A549 (cell line): ENCODE data around the gene CCDC182. TPM values are rescaled to one million over a fixed set of nuclear protein-coding genes. Genes with fewer than 3 reads are reported as not detected.
A peak's percentile ranks its signal among the peaks of the same experiment; 100 is the strongest.

Source experiments
- ATAC-seq, 2 experiments: fragments of 200-7000 bp in 1 of 2; fragments of >200 bp in 1 of 2; cut with Nextera tagmentation in 1 of 2; cut with Tn5 transposase in 1 of 2; 3 replicates each; pipeline versions ENCODE4 v1.8.0 to v1.9.1; 2018 to 2020; ENCODE audit warnings: mild to moderate bottlenecking in 1 of 2, moderate library complexity in 1 of 2
- CTCF ChIA-PET: fragments of 300-600 bp; sonication (Branson Sonifier 250); formaldehyde crosslinking; extraction: SDS; loops from one replicate; lab custom pipeline; 2021; ENCODE audit warnings: antibody characterized with exemption, inconsistent platforms; lab: Yijun Ruan, JAX
- POLR2A ChIA-PET: fragments of 350-600 bp; formaldehyde crosslinking; extraction: SDS; loops from one replicate; lab custom pipeline; 2021; ENCODE audit warnings: antibody characterized with exemption, inconsistent platforms; lab: Yijun Ruan, JAX
- DNase-seq, 2 experiments: peaks; one replicate each; pipeline versions ENCODE4 v3.0.0 to v3.0.0-alpha.2; 2011 to 2016; ENCODE audit warnings: low read depth in 1 of 2, low spot score in 1 of 2
- FAIRE-seq: peaks from 2 replicates; lab custom pipeline; 2011; peaks lifted over from hg19 to GRCh38; lab: Jason Lieb, UNC
- H3K27ac ChIP-seq, 2 experiments: fragments of >200 bp; sonication (Bioruptor Twin); formaldehyde crosslinking; 3 replicates each; pipeline ENCODE4 v1.5.1; 2016 to 2017
- H3K4me1 ChIP-seq: fragments of >200 bp; sonication (Bioruptor Twin); formaldehyde crosslinking; 3 replicates; pipeline ENCODE4 v1.6.1; 2016
- H3K4me2 ChIP-seq: fragments of >200 bp; sonication (Bioruptor Twin); formaldehyde crosslinking; 3 replicates; pipeline ENCODE4 v1.6.1; 2016
- H3K4me3 ChIP-seq: fragments of >200 bp; sonication (Bioruptor Twin); formaldehyde crosslinking; 3 replicates; pipeline ENCODE4 v1.5.1; 2016
- H3K9me3 ChIP-seq: fragments of >200 bp; sonication (Bioruptor Twin); formaldehyde crosslinking; 3 replicates; pipeline ENCODE4 v1.6.1; 2016
- CBX2 ChIP-seq: fragments of 200-600 bp; sonication (generic); IDR thresholded peaks from 2 replicates; pipeline ENCODE4 v1.6.1; 2016; ENCODE audit warnings: low read depth, mild to moderate bottlenecking, borderline replicate concordance
- CEBPB ChIP-seq, 2 experiments: fragments of >200 bp in 1 of 2; sonication (Bioruptor Twin) in 1 of 2; formaldehyde crosslinking in 1 of 2; IDR thresholded peaks; 2 replicates each; pipeline ENCODE4 v1.6.1; 2012 to 2016
- CHD2 ChIP-seq: fragments of 150-350 bp; IDR thresholded peaks from 2 replicates; pipeline ENCODE4 v1.6.1; 2014; ENCODE audit warnings: low read length; ENCODE audit not compliant: partially characterized antibody
- CHD4 ChIP-seq: fragments of 200-600 bp; sonication (generic); IDR thresholded peaks from 2 replicates; pipeline ENCODE4 v1.6.1; 2016; ENCODE audit warnings: antibody characterized with exemption, mild to moderate bottlenecking, borderline replicate concordance
- EHMT2 ChIP-seq: fragments of 200-600 bp; sonication (generic); IDR thresholded peaks from 2 replicates; pipeline ENCODE4 v1.6.1; 2016; ENCODE audit warnings: antibody characterized with exemption, low read depth, mild to moderate bottlenecking, moderate library complexity
- EP300 ChIP-seq, 2 experiments: fragments of >200 bp; sonication (Bioruptor Twin); formaldehyde crosslinking; IDR thresholded peaks; 2 replicates in 1 of 2; 3 replicates in 1 of 2; pipeline ENCODE4 v1.6.1; 2016 to 2017
- ESRRA ChIP-seq: fragments of 150-350 bp; IDR thresholded peaks from 2 replicates; pipeline ENCODE4 v1.6.1; 2014; ENCODE audit warnings: mild to moderate bottlenecking, low read length, borderline replicate concordance
- GATA3 ChIP-seq: IDR thresholded peaks from 2 replicates; pipeline ENCODE4 v1.6.1; 2012; ENCODE audit warnings: borderline replicate concordance
- HOXA7 ChIP-seq: fragments of 250-450 bp; sonication (Bioruptor Pico); IDR thresholded peaks from 2 replicates; pipeline ENCODE4 v1.5.0; 2020; ENCODE audit warnings: mild to moderate bottlenecking, moderate library complexity
- JUN ChIP-seq, 2 experiments: fragments of >200 bp; sonication (Bioruptor Twin); formaldehyde crosslinking; IDR thresholded peaks; 2 replicates in 1 of 2; 3 replicates in 1 of 2; pipeline ENCODE4 v1.6.1; 2016 to 2017
- JUNB ChIP-seq: fragments of >200 bp; sonication (Bioruptor Twin); formaldehyde crosslinking; IDR thresholded peaks from 2 replicates; pipeline ENCODE4 v1.6.1; 2016
- KDM5A ChIP-seq: fragments of 200-600 bp; sonication (generic); IDR thresholded peaks from 2 replicates; pipeline ENCODE4 v1.6.1; 2016; ENCODE audit warnings: antibody characterized with exemption, mild to moderate bottlenecking
- NFE2L2 ChIP-seq: fragments of 150-350 bp; conservative IDR thresholded peaks from 2 replicates; pipeline ENCODE4 v1.6.1; 2014; ENCODE audit warnings: low read length
- RAD21 ChIP-seq, 2 experiments: fragments of >200 bp in 1 of 2; sonication (Bioruptor Twin) in 1 of 2; formaldehyde crosslinking in 1 of 2; IDR thresholded peaks in 1 of 2; conservative IDR thresholded peaks in 1 of 2; 2 replicates in 1 of 2; 3 replicates in 1 of 2; pipeline ENCODE4 v1.6.1; 2012 to 2018; ENCODE audit warnings: inconsistent platforms in 1 of 2
- RARB ChIP-seq: fragments of 250-450 bp; sonication (Bioruptor Pico); IDR thresholded peaks from 2 replicates; pipeline ENCODE4 v1.8.0; 2021; ENCODE audit warnings: mild to moderate bottlenecking, moderate library complexity
- RCOR1 ChIP-seq: fragments of 150-350 bp; IDR thresholded peaks from 2 replicates; pipeline ENCODE4 v1.6.1; 2014; ENCODE audit warnings: antibody characterized with exemption, low read length, low read depth
- SMC3 ChIP-seq: fragments of >200 bp; sonication (Bioruptor Twin); formaldehyde crosslinking; IDR thresholded peaks from 3 replicates; pipeline ENCODE4 v1.6.1; 2018; ENCODE audit warnings: inconsistent platforms
- TP53 ChIP-seq: fragments of 250-450 bp; sonication (Bioruptor Pico); IDR thresholded peaks from 2 replicates; pipeline ENCODE4 v1.5.0; 2021; ENCODE audit warnings: mild to moderate bottlenecking, moderate library complexity
- ZFP36 ChIP-seq: fragments of 450-650 bp; IDR thresholded peaks from 2 replicates; pipeline ENCODE4 v1.6.1; 2014; ENCODE audit warnings: borderline replicate concordance; ENCODE audit not compliant: partially characterized antibody
- ZSCAN20 ChIP-seq: fragments of 250-450 bp; sonication (Bioruptor Pico); IDR thresholded peaks from 2 replicates; pipeline ENCODE4 v1.8.0; 2022; ENCODE audit warnings: mild to moderate bottlenecking, moderate library complexity
- WGBS: methylation state at CpG from one replicate; pipeline ENCODE4 v1.1.6; 2017; ENCODE audit errors: missing lambda C conversion rate; 5-methylcytosine and 5-hydroxymethylcytosine counted together
- polyA plus RNA-seq, 4 experiments: library from polyadenylated mRNA; depleted of rRNA in 3 of 4; stranded (reverse); fragments of >200 nt; fragmentation: RNase III in 1 of 4; extraction: RNeasy Plus Mini Kit Qiagen cat#74134 plus additional on column Dnase treatment in 1 of 4; gene quantifications; 2 replicates in 3 of 4; 3 replicates in 1 of 4; pipeline ENCODE4 v1.2.3, GENCODE V29; 2011 to 2017
- TF ChIP-seq, protein P1 (sequence below): fragments of >200 bp; sonication (Bioruptor Twin); formaldehyde crosslinking; IDR thresholded peaks from 3 replicates; pipeline ENCODE4 v1.5.1; 2016
- TF ChIP-seq, protein P2 (sequence below): fragments of 200-600 bp; sonication (generic); IDR thresholded peaks from 2 replicates; pipeline ENCODE4 v1.6.1; 2016; ENCODE audit warnings: antibody characterized with exemption, mild to moderate bottlenecking, moderate library complexity

The CCDC182 gene
- polyA plus RNA-seq, 2 of the 4 experiments (the other 2 are of a cell fraction) = not detected

DNA sequence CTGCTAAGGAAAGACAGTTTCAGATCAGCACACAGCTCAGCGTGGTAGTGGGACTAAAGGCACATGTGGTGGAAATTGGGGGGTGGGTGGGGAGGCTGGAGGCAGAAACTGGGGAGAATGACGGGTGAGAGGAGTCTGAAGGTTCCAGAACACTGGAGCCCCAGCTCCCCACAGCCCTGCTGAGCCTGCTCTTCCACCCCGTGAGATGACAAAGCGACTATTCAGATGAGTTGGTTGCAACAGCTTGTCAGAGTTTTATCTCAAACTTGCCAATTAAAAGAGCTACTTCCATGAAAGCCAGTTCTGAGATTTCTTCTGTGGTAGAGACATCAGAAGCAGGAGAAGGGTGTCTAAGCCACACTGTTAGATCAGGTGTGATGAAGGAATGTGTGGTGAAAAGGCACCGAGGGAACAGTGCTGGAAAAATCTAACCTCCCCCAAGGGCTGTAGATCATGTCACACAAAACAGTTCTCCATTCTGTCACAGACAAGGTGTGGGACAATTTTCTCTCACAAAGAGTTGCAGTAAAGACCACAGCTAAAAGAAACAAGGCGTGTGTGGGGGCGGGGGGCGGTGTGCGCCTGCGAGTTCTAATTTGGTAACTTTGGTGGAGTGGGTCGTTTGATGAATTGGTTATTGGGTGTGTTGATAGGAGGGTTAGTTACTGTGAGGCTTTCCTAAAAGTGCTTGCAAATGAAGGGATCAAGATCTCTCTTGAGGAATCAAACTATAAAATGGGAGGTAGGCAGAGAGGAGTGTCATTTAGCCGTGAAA, 39.0 kb downstream of the CCDC182 start:
- POLR2A ChIA-PET = no interaction called here
- ATAC-seq = peak in 1 of 2 experiments; percentile 32; a peak in 2 of 6 replicates

DNA sequence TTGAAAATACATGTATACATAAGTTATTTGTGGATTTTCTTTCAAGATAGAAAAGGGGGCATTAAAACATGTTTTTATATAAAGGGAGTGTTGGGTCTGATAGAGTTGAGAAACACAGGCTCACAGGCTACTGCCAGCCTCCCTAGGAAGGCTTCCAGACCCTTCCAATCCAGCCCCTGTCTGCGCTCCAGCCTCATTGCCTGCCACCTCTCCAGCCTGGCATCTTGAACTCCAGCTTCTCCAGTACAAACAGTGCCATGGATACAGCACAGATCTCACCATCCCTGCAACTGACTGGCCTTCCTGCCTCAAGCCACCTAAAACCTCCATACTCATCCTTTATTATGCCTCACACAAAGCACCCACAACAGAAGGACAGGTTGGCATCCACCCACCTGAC, 40.7 kb downstream of the CCDC182 start:
- POLR2A ChIA-PET = no interaction called here
- no peak for DNase-seq
- no peak for FAIRE-seq
- CTCF ChIA-PET = interaction anchor here (0.5 to 2.4 kb wide), 5 partner anchors 9 to 583 kb away, joined by 3 to 8 read pairs (median 5); no protein-coding TSS in a partner anchor
- H3K4me3 ChIP-seq = no peak overlapping the region
- WGBS = 91% methylated on average over 1 of the region's 1 CpG
- TF ChIP-seq ZSCAN20 (CRISPR knock-in tag) (no peak), RAD21 (conservative IDR thresholded peaks at IDR 0.05 in 1 of 2, IDR thresholded peaks at IDR 0.05 in 1 of 2) (no peak), RARB (CRISPR knock-in tag) (no peak), EP300 (IDR thresholded peaks at IDR 0.05) (no peak)
- TF ChIP-seq, protein P1, sequence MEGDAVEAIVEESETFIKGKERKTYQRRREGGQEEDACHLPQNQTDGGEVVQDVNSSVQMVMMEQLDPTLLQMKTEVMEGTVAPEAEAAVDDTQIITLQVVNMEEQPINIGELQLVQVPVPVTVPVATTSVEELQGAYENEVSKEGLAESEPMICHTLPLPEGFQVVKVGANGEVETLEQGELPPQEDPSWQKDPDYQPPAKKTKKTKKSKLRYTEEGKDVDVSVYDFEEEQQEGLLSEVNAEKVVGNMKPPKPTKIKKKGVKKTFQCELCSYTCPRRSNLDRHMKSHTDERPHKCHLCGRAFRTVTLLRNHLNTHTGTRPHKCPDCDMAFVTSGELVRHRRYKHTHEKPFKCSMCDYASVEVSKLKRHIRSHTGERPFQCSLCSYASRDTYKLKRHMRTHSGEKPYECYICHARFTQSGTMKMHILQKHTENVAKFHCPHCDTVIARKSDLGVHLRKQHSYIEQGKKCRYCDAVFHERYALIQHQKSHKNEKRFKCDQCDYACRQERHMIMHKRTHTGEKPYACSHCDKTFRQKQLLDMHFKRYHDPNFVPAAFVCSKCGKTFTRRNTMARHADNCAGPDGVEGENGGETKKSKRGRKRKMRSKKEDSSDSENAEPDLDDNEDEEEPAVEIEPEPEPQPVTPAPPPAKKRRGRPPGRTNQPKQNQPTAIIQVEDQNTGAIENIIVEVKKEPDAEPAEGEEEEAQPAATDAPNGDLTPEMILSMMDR = no peak
- no peaks in the 10 kb centered on the region for H3K4me1 ChIP-seq
- H3K4me2 ChIP-seq = no peak overlapping the region
- no peak for ATAC-seq
- no peaks in the 10 kb centered on the region for H3K9me3 ChIP-seq
- H3K27ac ChIP-seq = no peak overlapping the region

More for the DNA sequence above, 39.0 kb downstream of the CCDC182 start:
- FAIRE-seq = no peak
- Histone ChIP-seq H3K9me3 (peaks cover 3% of the 10 kb centered on the region; the same call in 1 of the 3 replicates), H3K27ac (no peak overlapping the region), H3K4me1 (no peaks in the 10 kb centered on the region), H3K4me3 (no peak overlapping the region), H3K4me2 (no peak overlapping the region)
- CTCF ChIA-PET = interaction anchor here (0.9 to 2.3 kb wide), 10 partner anchors 10 to 463 kb away, joined by 3 to 9 read pairs (median 6); no protein-coding TSS in a partner anchor
- TF ChIP-seq CHD2 (no peak), ESRRA (no peak), CHD4 (no peak), SMC3 (no peak), JUN (IDR thresholded peaks at IDR 0.05) (no peak), ZFP36 (no peak), GATA3 (no peak), EHMT2 (no peak), CEBPB (IDR thresholded peaks at IDR 0.05) (no peak), TP53 (CRISPR knock-in tag) (no peak), CBX2 (no peak), RCOR1 (no peak), HOXA7 (CRISPR knock-in tag) (no peak), JUNB (no peak), NFE2L2 (no peak), KDM5A (no peak)
- TF ChIP-seq, protein P2, sequence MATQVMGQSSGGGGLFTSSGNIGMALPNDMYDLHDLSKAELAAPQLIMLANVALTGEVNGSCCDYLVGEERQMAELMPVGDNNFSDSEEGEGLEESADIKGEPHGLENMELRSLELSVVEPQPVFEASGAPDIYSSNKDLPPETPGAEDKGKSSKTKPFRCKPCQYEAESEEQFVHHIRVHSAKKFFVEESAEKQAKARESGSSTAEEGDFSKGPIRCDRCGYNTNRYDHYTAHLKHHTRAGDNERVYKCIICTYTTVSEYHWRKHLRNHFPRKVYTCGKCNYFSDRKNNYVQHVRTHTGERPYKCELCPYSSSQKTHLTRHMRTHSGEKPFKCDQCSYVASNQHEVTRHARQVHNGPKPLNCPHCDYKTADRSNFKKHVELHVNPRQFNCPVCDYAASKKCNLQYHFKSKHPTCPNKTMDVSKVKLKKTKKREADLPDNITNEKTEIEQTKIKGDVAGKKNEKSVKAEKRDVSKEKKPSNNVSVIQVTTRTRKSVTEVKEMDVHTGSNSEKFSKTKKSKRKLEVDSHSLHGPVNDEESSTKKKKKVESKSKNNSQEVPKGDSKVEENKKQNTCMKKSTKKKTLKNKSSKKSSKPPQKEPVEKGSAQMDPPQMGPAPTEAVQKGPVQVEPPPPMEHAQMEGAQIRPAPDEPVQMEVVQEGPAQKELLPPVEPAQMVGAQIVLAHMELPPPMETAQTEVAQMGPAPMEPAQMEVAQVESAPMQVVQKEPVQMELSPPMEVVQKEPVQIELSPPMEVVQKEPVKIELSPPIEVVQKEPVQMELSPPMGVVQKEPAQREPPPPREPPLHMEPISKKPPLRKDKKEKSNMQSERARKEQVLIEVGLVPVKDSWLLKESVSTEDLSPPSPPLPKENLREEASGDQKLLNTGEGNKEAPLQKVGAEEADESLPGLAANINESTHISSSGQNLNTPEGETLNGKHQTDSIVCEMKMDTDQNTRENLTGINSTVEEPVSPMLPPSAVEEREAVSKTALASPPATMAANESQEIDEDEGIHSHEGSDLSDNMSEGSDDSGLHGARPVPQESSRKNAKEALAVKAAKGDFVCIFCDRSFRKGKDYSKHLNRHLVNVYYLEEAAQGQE = no peak
- 56% methylated on average over 12 of the region's 12 CpGs for WGBS
- no peak for DNase-seq
